Epithelial cell of esophagus (primary cell): Measurements from ENCODE around the gene KCNG2.

ENCODE experiments used
- DNase-seq: peaks from one replicate; pipeline ENCODE4 v3.0.0; 2010; ENCODE audit warnings: low read depth
- H3K4me3 ChIP-seq: 2 replicates; pipeline ENCODE4 v1.5.1; 2011; ENCODE audit warnings: mild to moderate bottlenecking, low read length, control low read depth
- TF ChIP-seq, protein P1 (sequence below): IDR thresholded peaks from 2 replicates; pipeline ENCODE4 v1.5.1; 2011; ENCODE audit warnings: low read depth, mild to moderate bottlenecking, low read length, control low read depth, inconsistent platforms; ENCODE audit not compliant: insufficient read depth; ENCODE audit errors: missing control alignments

The KCNG2 gene

GRCh38 chr18:79914614-79915160, 116.9 kb downstream of the KCNG2 start:
- H3K4me3 ChIP-seq: no peak overlapping the region
- DNase-seq: no peak
- TF ChIP-seq, protein P1, sequence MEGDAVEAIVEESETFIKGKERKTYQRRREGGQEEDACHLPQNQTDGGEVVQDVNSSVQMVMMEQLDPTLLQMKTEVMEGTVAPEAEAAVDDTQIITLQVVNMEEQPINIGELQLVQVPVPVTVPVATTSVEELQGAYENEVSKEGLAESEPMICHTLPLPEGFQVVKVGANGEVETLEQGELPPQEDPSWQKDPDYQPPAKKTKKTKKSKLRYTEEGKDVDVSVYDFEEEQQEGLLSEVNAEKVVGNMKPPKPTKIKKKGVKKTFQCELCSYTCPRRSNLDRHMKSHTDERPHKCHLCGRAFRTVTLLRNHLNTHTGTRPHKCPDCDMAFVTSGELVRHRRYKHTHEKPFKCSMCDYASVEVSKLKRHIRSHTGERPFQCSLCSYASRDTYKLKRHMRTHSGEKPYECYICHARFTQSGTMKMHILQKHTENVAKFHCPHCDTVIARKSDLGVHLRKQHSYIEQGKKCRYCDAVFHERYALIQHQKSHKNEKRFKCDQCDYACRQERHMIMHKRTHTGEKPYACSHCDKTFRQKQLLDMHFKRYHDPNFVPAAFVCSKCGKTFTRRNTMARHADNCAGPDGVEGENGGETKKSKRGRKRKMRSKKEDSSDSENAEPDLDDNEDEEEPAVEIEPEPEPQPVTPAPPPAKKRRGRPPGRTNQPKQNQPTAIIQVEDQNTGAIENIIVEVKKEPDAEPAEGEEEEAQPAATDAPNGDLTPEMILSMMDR: no peak

DNA sequence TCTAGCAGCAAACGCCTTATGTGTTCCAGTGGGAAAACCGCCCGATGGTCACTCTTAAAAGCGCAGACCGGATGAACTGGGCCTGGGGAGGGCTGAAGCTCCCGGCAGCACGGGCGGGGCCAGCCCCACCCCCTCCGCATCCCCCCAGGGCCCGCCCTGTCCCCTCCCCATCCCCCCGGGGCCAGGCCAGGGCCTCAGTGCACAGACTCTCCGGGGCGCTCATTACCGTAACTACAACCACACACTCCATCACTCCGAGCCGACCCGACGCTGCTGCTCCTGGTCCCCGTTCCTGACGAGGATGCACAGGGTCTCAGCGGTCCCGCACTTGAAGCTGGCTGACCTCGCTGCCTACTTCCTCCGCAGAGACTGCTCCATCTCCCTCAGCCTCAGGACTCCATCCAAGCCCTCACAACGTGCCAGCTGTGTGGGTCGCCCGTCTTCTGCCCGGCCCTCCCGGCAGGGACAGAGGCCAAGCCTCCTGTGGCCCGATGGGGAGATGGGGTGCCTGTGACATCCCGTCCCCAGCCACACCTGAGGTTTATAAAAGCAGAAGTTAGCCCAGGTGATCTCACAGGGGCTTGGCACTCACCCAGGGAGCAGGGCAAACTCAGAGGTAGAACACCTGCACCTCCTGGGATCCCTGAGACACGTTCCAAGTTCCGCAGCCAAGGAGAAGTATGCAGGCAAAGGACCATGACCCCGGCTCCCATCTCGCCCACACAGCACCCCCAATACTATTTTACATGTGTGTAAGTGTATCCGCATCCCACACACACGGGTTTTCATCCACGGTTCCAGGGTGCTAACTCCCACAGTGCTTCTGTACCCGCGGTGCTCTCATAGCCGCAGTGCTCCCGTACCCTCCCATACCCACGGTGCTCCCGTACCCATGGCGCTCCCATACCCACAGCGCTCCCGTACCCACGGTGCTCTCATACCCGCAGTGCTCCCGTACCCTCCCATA, 117.7 kb downstream of the KCNG2 start:
- no peak for DNase-seq
- H3K4me3 ChIP-seq: no peak overlapping the region
- TF ChIP-seq, protein P1: no peak

- DNase-seq: no peak
- no peak overlapping the region for H3K4me3 ChIP-seq
- TF ChIP-seq, protein P1: no peak
These were observed 118.4 kb downstream of the KCNG2 start for GRCh38 chr18:79916128-79916494.

DNA sequence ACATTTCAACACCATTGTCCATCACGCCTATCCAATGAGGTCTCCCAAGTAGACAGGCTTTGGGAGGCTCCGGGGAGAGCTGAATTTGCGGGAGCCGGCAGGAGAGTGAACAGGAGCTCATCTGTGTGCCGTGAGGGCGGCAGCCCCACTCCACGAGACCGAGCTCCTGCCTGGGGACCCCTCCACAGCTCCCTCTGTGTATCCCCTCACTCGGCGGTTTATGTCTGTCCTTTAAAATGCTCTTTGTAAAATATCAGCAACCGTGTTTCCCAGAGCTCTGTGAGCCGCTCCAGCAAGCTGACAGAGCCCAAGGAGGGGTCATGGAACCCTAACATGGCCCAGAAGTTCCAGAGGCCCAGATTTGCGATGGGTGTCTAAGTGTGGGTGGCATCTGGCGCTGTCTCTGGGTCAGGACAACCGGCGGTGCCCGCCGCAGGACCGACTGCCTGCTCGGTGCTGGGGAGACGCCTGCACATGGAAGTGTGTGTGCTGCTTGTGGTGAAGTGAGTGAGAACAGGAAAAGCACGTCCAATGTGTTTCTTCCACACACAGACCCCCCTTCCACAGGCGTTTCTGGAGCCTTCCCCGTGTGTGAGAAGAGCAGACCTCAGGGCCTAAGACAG, 118.9 kb downstream of the KCNG2 start:
- TF ChIP-seq, protein P1: no peak
- DNase-seq: no peak
- H3K4me3 ChIP-seq: no peak overlapping the region

DNA sequence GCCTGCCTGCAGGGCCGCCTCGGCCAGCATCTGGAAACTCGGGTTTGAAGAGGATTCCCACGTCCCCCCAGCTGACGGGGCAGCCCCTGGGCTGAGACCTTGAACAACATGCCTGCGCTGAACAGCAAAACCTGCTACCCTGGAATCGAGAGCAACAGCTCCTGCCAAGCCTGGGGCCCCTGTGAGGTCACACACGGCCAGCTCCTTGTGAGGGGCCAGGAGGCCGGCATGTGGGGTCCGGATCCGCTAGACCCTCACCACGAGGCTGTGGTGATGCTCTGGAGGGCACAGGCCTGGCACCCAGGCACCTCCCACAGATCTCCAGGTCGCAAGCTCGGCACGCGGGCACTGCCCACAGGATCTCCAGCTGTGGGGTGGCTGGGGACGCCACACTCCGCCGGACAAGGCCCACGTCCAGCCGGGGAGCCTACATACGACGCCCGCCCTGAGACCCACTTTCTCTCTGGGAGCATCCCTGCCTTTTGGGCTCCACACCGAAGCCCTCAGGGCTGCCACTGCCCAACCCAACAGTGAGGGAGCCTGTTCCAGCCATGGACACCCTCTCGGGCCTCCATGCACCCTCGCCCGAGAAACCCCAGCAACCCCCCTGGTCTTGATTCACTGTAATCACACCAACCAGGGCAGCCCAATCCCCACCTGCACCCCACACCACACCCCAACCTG, 119.6 kb downstream of the KCNG2 start:
- TF ChIP-seq, protein P1: no peak
- no peak overlapping the region for H3K4me3 ChIP-seq
- no peak for DNase-seq

DNA sequence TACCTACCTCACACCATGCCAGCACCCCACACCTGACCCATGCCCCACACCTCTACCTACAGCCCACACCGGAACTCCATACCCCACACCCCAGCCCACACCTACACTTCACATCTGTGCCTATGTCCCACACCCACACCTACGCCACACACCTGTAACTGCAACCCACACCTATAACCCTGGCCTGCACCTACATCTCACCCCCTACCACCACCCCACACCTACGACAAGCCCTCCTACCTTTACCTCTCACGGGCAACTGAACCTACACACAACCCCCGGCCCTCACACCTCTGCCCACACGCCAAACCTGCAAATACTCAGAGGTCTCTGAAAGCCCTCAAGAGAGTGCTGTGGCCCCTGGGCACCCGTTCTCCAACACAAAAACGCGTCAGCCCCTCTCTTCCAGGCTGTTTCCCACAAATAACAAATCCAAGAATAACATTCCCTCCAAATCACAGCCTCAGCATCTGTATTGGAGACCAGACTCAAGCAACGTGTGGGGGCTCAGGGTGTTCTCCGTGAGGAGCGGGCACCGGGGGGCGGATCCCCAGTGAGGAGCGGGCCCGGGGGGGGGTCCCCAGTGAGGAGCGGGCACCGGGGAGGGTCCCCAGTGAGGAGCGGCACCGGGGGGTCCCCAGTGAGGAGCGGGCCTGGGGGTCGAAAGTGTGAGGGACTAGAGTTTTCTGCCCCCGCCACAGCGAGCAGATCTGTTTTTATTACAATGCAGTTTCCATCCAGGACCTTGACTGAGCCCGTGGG, 120.3 kb downstream of the KCNG2 start:
- DNase-seq: no peak
- TF ChIP-seq, protein P1: no peak
- no peak overlapping the region for H3K4me3 ChIP-seq
